WTC11 (cell line): Measurements from ENCODE around the gene SLC16A10. TPM values are rescaled to one million over a fixed set of nuclear protein-coding genes. Genes with fewer than 3 reads are reported as not detected.

Experiments used
- ATAC-seq: fragments of 200-7000 bp; cut with Tn5 transposase; 2 replicates; pipeline ENCODE4 v1.10.0; 2021; ENCODE audit warnings: mild to moderate bottlenecking, moderate library complexity
- CTCF ChIA-PET: fragments of 300-600 bp; sonication (Branson Sonifier 250); formaldehyde crosslinking; loops from one replicate; lab custom pipeline; 2021; ENCODE audit warnings: antibody characterized with exemption; lab: Charles Lee
- POLR2A ChIA-PET: fragments of 350-600 bp; sonication (Branson Sonifier 250); formaldehyde crosslinking; loops from one replicate; lab custom pipeline; 2021; ENCODE audit warnings: antibody characterized with exemption; lab: Charles Lee
- DNase-seq: peaks from one replicate; pipeline ENCODE4 v3.0.0; 2021; ENCODE audit warnings: low spot score
- H3K27ac Mint-ChIP-seq: 2 replicates; pipeline ENCODE4 v1.8.0; 2021; ENCODE audit warnings: mixed read lengths
- H3K27me3 Mint-ChIP-seq: 2 replicates; pipeline ENCODE4 v1.8.0; 2021; ENCODE audit warnings: low read depth, mild to moderate bottlenecking, moderate library complexity, mixed read lengths
- H3K36me3 Mint-ChIP-seq: 2 replicates; pipeline ENCODE4 v1.8.0; 2021; ENCODE audit warnings: mixed read lengths
- H3K4me1 Mint-ChIP-seq: 2 replicates; pipeline ENCODE4 v1.8.0; 2022; ENCODE audit warnings: mixed read lengths
- H3K4me3 Mint-ChIP-seq: 2 replicates; pipeline ENCODE4 v1.8.0; 2021; ENCODE audit warnings: mild to moderate bottlenecking, moderate library complexity, mixed read lengths
- H3K9me3 Mint-ChIP-seq: 2 replicates; pipeline ENCODE4 v1.8.0; 2021; ENCODE audit warnings: mixed read lengths
- ATF3 ChIP-seq: sonication (generic); formaldehyde crosslinking; conservative IDR thresholded peaks from 2 replicates; pipeline ENCODE4 v1.8.1; 2022; ENCODE audit warnings: mild to moderate bottlenecking, missing genetic modification reagents
- E2F4 ChIP-seq: sonication (generic); formaldehyde crosslinking; IDR thresholded peaks from 2 replicates; pipeline ENCODE4 v1.8.1; 2022; ENCODE audit warnings: low read depth, mild to moderate bottlenecking, moderate library complexity, missing genetic modification reagents, borderline replicate concordance
- E2F5 ChIP-seq: sonication (generic); formaldehyde crosslinking; IDR thresholded peaks from 2 replicates; pipeline ENCODE4 v1.8.1; 2022; ENCODE audit warnings: mild to moderate bottlenecking, moderate library complexity, missing genetic modification reagents
- ELF4 ChIP-seq: sonication (generic); formaldehyde crosslinking; IDR thresholded peaks from 2 replicates; pipeline ENCODE4 v1.8.1; 2022; ENCODE audit warnings: low read depth, mild to moderate bottlenecking, moderate library complexity, missing genetic modification reagents
- ESRRA ChIP-seq: sonication (generic); formaldehyde crosslinking; IDR thresholded peaks from 2 replicates; pipeline ENCODE4 v1.8.1; 2022; ENCODE audit warnings: mild to moderate bottlenecking, missing genetic modification reagents, borderline replicate concordance
- GABPB1 ChIP-seq: sonication (generic); formaldehyde crosslinking; IDR thresholded peaks from 2 replicates; pipeline ENCODE4 v1.8.1; 2023; ENCODE audit warnings: mild to moderate bottlenecking, missing genetic modification reagents
- IRF2 ChIP-seq: sonication (generic); formaldehyde crosslinking; IDR thresholded peaks from 2 replicates; pipeline ENCODE4 v1.8.0; 2022; ENCODE audit warnings: low read depth, missing genetic modification reagents, borderline replicate concordance
- JUN ChIP-seq: sonication (generic); formaldehyde crosslinking; IDR thresholded peaks from 2 replicates; pipeline ENCODE4 v1.8.0; 2023; ENCODE audit warnings: mild to moderate bottlenecking, missing genetic modification reagents
- NFATC4 ChIP-seq: fragments of 250-450 bp; sonication (Bioruptor Pico); IDR thresholded peaks from 2 replicates; pipeline ENCODE4 v1.9.0; 2021; ENCODE audit warnings: mild to moderate bottlenecking
- PREB ChIP-seq: sonication (generic); formaldehyde crosslinking; IDR thresholded peaks from 2 replicates; pipeline ENCODE4 v1.8.1; 2022; ENCODE audit warnings: mild to moderate bottlenecking, missing genetic modification reagents, moderate library complexity, borderline replicate concordance
- TCF7 ChIP-seq: sonication (generic); formaldehyde crosslinking; IDR thresholded peaks from 2 replicates; pipeline ENCODE4 v1.8.0; 2022; ENCODE audit warnings: mild to moderate bottlenecking, low read depth, missing genetic modification reagents, moderate library complexity
- TEAD1 ChIP-seq: sonication (generic); formaldehyde crosslinking; IDR thresholded peaks from 2 replicates; pipeline ENCODE4 v1.8.0; 2022; ENCODE audit warnings: mild to moderate bottlenecking, missing genetic modification reagents
- ZNF263 ChIP-seq: sonication (generic); formaldehyde crosslinking; IDR thresholded peaks from 2 replicates; pipeline ENCODE4 v1.8.1; 2022; ENCODE audit warnings: low read depth, mild to moderate bottlenecking, moderate library complexity, missing genetic modification reagents
- ZNF425 ChIP-seq: fragments of 250-450 bp; sonication (Bioruptor Pico); conservative IDR thresholded peaks from 2 replicates; pipeline ENCODE4 v1.9.0; 2021; ENCODE audit warnings: mild to moderate bottlenecking
- ZNF512 ChIP-seq: sonication (generic); formaldehyde crosslinking; IDR thresholded peaks from 2 replicates; pipeline ENCODE4 v1.8.1; 2022; ENCODE audit warnings: missing genetic modification reagents, borderline replicate concordance
- total RNA-seq: library from RNA; stranded (reverse); gene quantifications from 3 replicates; pipeline ENCODE4 v1.2.3, GENCODE V29; 2021
- TF ChIP-seq, protein P1 (sequence below): sonication (generic); formaldehyde crosslinking; IDR thresholded peaks from 2 replicates; pipeline ENCODE4 v1.8.1; 2022; ENCODE audit warnings: low read depth, missing genetic modification reagents, borderline replicate concordance
- TF ChIP-seq, protein P2 (sequence below): sonication (generic); formaldehyde crosslinking; IDR thresholded peaks from 2 replicates; pipeline ENCODE4 v1.8.0; 2022; ENCODE audit warnings: mild to moderate bottlenecking, missing genetic modification reagents

The SLC16A10 gene
- total RNA-seq, 1 experiment from 2014 or later: 18.4 TPM

- H3K4me3 Mint-ChIP-seq: no peak overlapping the region
- POLR2A ChIA-PET: no interaction called here
- no peaks in the 10 kb centered on the region for H3K4me1 Mint-ChIP-seq
- no peak overlapping the region for H3K27ac Mint-ChIP-seq
- ATAC-seq (no peak), DNase-seq (no peak)
- CTCF ChIA-PET: no interaction called here
- peaks cover 17% of the 10 kb centered on the region for H3K9me3 Mint-ChIP-seq
- H3K36me3 Mint-ChIP-seq: peaks cover 84% of the 10 kb centered on the region
- TF ChIP-seq ESRRA (CRISPR knock-in tag): no peak
- TF ChIP-seq PREB (CRISPR knock-in tag): no peak
- no peak for TF ChIP-seq NFATC4 (CRISPR knock-in tag)
- TF ChIP-seq ZNF263 (CRISPR knock-in tag): no peak
- no peak for TF ChIP-seq TCF7 (CRISPR knock-in tag)
- no peak for TF ChIP-seq GABPB1 (CRISPR knock-in tag)
- TF ChIP-seq ZNF512 (CRISPR knock-in tag): no peak
- TF ChIP-seq, protein P1, sequence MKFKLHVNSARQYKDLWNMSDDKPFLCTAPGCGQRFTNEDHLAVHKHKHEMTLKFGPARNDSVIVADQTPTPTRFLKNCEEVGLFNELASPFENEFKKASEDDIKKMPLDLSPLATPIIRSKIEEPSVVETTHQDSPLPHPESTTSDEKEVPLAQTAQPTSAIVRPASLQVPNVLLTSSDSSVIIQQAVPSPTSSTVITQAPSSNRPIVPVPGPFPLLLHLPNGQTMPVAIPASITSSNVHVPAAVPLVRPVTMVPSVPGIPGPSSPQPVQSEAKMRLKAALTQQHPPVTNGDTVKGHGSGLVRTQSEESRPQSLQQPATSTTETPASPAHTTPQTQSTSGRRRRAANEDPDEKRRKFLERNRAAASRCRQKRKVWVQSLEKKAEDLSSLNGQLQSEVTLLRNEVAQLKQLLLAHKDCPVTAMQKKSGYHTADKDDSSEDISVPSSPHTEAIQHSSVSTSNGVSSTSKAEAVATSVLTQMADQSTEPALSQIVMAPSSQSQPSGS: no peak
- TF ChIP-seq JUN (CRISPR knock-in tag): no peak
- TF ChIP-seq ELF4 (CRISPR knock-in tag): no peak
- no peak for TF ChIP-seq IRF2
- TF ChIP-seq, protein P2, sequence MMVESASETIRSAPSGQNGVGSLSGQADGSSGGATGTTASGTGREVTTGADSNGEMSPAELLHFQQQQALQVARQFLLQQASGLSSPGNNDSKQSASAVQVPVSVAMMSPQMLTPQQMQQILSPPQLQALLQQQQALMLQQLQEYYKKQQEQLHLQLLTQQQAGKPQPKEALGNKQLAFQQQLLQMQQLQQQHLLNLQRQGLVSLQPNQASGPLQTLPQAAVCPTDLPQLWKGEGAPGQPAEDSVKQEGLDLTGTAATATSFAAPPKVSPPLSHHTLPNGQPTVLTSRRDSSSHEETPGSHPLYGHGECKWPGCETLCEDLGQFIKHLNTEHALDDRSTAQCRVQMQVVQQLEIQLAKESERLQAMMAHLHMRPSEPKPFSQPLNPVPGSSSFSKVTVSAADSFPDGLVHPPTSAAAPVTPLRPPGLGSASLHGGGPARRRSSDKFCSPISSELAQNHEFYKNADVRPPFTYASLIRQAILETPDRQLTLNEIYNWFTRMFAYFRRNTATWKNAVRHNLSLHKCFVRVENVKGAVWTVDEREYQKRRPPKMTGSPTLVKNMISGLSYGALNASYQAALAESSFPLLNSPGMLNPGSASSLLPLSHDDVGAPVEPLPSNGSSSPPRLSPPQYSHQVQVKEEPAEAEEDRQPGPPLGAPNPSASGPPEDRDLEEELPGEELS: no peak
- no peak for TF ChIP-seq ZNF425 (CRISPR knock-in tag)
- TF ChIP-seq E2F4: no peak
- no peak for TF ChIP-seq E2F5
- TF ChIP-seq ATF3: no peak
- TF ChIP-seq TEAD1 (CRISPR knock-in tag): no peak
- H3K27me3 Mint-ChIP-seq: no peaks in the 10 kb centered on the region
Measured at GRCh38 chr6:111276736-111277135, 189.4 kb downstream of the SLC16A10 start.
